ENCODE results near the gene HECTD4. TPM values are rescaled to one million over a fixed set of nuclear protein-coding genes. Genes with fewer than 3 reads are reported as not detected.
A peak's percentile ranks its signal among the peaks of the same experiment; 100 is the strongest.
"Not testable (repeated sequence)": the region's sequence is repeated elsewhere in the genome, so short reads cannot be mapped to it uniquely, and the experiment has no call there.

Gene HECTD4
- total RNA-seq, 1 donor from 2014 or later, result 12.9 TPM

GRCh38 chr12:112116232-112117060, 265.8 kb downstream of the HECTD4 start:
- FAIRE-seq, result no peak
- DNase-seq (ENCODE audit: low read depth), result no peak
- Histone ChIP-seq H3K4me3 (ENCODE audit: low read depth, low read length) (no peak overlapping the region), H3K27me3 (ENCODE audit: control insufficient read depth, insufficient read depth, low read length) (no peaks in the 10 kb centered on the region), H3K36me3 (ENCODE audit: control insufficient read depth, insufficient read depth, low read length) (no peaks in the 10 kb centered on the region)
- TF ChIP-seq CTCF (IDR thresholded peaks at IDR 0.05; ENCODE audit: insufficient read depth, low read length, severe bottlenecking), result no peak

DNA sequence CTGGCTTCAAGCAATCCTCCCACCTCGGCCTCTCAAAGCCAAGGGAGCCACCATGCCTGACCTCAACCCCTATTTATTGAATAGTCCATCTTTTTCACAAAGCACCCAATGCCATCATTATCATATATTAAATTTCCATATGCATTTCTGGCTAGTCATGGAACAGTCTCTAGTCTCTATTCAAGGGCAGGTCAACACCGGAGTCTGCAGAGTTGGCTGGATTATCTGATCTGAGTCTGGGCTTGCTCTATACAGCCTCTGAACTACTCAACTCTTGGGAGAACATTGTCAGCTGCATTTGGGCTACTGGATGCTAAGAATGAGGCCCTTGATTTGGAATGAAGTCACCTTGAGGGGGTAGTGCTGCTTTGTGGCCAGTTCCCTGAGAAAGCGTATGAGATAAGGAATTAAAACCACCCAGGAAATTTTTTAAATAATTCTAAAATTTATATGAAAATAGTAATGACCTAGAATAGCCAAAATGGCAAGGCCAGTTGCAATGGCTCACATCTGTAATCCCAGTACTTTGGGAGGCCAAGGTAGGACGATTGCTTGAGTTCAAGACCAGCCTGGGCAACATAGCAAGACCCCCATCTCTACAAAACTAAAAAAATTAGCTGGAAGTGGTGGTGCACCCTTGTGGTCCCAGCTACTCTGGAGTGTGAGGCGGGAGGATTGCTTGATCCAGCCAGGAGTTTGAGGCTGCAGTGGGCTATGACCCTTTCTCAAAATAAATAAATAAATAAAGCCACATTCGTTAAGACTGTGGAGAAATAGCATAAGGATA, 266.8 kb downstream of the HECTD4 start:
- no peak for TF ChIP-seq CTCF (IDR thresholded peaks at IDR 0.05; ENCODE audit: insufficient read depth, low read length, severe bottlenecking)
- no peak overlapping the region for H3K4me3 ChIP-seq (ENCODE audit: low read depth, low read length)
- FAIRE-seq (no peak), DNase-seq (ENCODE audit: low read depth) (no peak)
- H3K27me3 ChIP-seq (ENCODE audit: control insufficient read depth, insufficient read depth, low read length), result no peaks in the 10 kb centered on the region
- no peaks in the 10 kb centered on the region for H3K36me3 ChIP-seq (ENCODE audit: control insufficient read depth, insufficient read depth, low read length)

DNA sequence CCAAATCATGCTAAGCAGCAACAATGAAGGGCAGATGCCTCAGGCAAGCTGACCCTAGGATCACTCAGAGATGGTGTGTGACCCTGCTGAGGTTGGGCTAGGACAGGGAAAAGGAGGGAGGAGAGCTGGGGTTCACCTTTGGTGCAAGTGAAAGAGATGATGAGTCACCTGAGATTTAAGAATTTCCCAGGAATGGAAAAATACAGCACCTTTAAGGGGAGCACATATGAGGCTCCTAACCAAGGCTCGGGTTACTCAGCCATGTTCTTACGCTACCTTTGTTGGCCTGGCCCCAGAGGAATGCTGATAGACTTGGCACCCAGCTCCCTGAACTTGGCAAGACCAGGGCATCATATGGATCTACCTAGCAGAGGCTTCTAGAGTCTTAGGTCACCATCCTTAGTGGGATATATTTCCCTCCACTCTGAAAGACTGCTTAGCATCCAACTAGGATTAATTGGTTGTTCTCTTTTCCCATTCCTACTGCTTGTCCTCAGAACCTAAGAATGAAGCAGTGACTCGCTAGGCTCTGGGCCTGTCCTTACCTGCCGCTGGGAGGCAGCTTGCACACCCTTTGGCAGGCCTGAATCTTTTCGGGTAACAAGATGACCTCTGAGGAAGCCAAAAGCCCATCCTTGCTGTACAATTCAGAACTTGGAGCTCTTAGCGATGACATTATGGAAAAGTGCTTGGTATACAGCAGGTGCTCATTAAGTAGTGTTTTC, 269.7 kb downstream of the HECTD4 start:
- Histone ChIP-seq H3K36me3 (ENCODE audit: control insufficient read depth, insufficient read depth, low read length) (no peaks in the 10 kb centered on the region), H3K27me3 (ENCODE audit: control insufficient read depth, insufficient read depth, low read length) (no peaks in the 10 kb centered on the region), H3K4me3 (ENCODE audit: low read depth, low read length) (no peak overlapping the region)
- FAIRE-seq, result no peak
- DNase-seq (ENCODE audit: low read depth), result peak; percentile 98
- TF ChIP-seq CTCF (IDR thresholded peaks at IDR 0.05; ENCODE audit: insufficient read depth, low read length, severe bottlenecking), result peak; percentile 46

DNA sequence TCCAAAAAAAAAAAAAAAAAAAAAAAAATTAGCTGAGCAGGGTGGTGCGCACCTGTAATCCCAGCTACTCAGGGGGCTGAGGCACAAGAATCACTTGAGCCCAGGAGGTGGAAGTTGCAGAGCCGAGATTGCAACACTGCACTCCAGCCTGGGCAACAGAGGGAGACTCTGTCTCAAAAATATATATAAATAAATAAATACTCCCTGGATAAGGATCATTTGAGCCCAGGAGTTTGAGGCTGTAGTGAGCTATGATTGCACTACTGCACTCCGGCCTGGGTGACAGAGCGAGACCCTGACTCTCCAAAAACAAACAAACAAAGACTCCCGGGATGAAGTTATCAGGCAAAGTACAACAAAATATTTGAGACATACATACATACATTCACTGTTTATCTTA, 270.3 kb downstream of the HECTD4 start:
- Histone ChIP-seq H3K4me3 (ENCODE audit: low read depth, low read length) (no peak overlapping the region), H3K36me3 (ENCODE audit: control insufficient read depth, insufficient read depth, low read length) (no peaks in the 10 kb centered on the region), H3K27me3 (ENCODE audit: control insufficient read depth, insufficient read depth, low read length) (no peaks in the 10 kb centered on the region)
- peak; percentile 4 for TF ChIP-seq CTCF (IDR thresholded peaks at IDR 0.05; ENCODE audit: insufficient read depth, low read length, severe bottlenecking)
- FAIRE-seq (no peak), DNase-seq (ENCODE audit: low read depth) (no peak)

DNA sequence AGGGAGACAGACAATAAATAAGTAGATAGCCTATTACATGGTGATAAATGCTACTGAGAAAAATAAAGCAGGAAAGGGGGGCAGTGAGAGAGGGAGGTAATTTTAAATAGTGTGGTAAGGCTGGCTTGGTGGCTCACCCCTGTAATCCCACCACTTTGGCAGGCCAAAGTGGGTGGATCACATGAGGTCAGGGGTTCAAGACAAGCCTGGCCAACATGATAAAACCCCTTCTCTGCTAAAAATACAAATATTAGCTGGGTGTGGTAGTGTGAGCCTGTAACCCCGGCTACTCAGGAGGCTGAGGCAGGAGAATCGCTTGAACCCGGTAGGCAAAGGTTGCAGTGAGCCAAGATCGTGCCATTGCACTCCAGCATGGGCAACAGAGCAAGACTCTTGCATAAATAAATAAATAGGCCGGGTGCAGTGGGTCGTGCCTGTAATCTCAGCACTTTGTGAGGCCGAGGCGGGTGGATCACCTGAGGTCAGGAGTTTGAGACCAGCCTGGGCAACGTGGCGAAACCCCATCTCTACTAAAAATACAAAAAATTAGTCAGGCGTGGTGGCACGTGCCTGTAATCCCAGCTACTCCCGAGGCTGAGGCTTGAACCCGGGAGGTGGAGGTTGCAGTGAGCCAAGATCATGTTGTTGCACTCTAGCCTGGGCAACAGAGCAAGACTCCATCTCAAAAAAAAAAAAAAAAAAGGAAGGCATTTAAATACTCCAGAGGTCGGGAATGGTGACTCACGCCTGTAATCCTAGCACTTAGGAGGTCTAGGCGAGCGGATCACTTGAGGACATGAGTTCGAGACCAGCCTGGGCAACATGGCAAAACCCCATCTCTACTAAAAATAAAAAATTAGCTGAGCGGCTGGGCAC, 271.2 kb downstream of the HECTD4 start:
- not testable (repeated sequence) for H3K4me3 ChIP-seq (ENCODE audit: low read depth, low read length); H3K36me3 ChIP-seq (ENCODE audit: control insufficient read depth, insufficient read depth, low read length); H3K27me3 ChIP-seq (ENCODE audit: control insufficient read depth, insufficient read depth, low read length); FAIRE-seq; DNase-seq (ENCODE audit: low read depth)

Other genes starting within 250 kb of the HECTD4 start
- 1,046 and 1,320 TPM in 2 replicates for gene RPL6, start 27.2 kb upstream of the HECTD4 start, total RNA-seq
- gene PTPN11, start 36.5 kb upstream of the HECTD4 start, total RNA-seq, result 140 TPM in 2 replicates